Adipocyte (in vitro differentiated cells): Measurements from ENCODE around the gene EYA4.
A peak's percentile ranks its signal among the peaks of the same experiment; 100 is the strongest.
"Not testable (repeated sequence)": the region's sequence is repeated elsewhere in the genome, so short reads cannot be mapped to it uniquely, and the experiment has no call there.

ENCODE experiments used
- DNase-seq: peaks from one replicate; pipeline ENCODE4 v3.0.0-alpha.2; 2015; ENCODE audit warnings: low read depth
- H3K27me3 ChIP-seq: replicated peaks from 2 replicates; pipeline ENCODE4 v1.7.0; 2013; ENCODE audit warnings: mild to moderate bottlenecking, low read length, moderate library complexity; ENCODE audit not compliant: control insufficient read depth, insufficient read depth
- H3K36me3 ChIP-seq: 2 replicates; pipeline ENCODE4 v1.7.0; 2013; ENCODE audit warnings: low read length, mild to moderate bottlenecking, moderate library complexity; ENCODE audit not compliant: control insufficient read depth, insufficient read depth, severe bottlenecking
- H3K4me1 ChIP-seq: 2 replicates; pipeline ENCODE4 v1.7.0; 2013; ENCODE audit warnings: mild to moderate bottlenecking, low read length, moderate library complexity; ENCODE audit not compliant: control insufficient read depth, insufficient read depth
- H3K4me3 ChIP-seq: 2 replicates; pipeline ENCODE4 v1.7.0; 2013; ENCODE audit warnings: mild to moderate bottlenecking, low read length, moderate library complexity
- H3K9ac ChIP-seq: 2 replicates; pipeline ENCODE4 v1.7.0; 2013; ENCODE audit warnings: mild to moderate bottlenecking, low read length, moderate library complexity
- H3K9me3 ChIP-seq: 2 replicates; pipeline ENCODE4 v1.7.0; 2013; ENCODE audit warnings: mild to moderate bottlenecking, low read length, moderate library complexity; ENCODE audit not compliant: control insufficient read depth

The EYA4 gene

DNA sequence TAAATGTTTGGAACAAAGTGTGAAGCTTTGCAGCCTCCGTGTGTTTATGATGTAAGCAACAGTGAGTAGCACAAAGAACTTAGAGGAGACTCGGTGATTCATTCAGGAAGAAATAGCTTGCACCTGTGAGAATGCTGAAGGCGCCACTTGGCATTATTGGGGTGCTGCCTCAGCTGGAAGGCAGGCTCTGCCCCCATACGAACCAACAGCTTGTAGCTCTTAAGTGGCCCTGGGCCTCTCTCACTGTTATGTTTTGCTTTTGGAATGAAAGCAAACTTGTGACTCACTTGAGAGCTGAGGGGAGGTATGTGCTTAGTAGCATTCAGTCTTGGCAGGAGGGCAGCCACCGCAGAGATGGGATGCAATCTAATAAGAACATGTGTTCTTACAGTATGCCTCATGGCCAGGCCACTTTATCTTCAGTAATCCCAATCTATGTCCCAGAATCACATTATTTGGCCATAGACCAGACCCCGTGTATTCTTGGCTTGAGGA is 310.7 kb downstream of the EYA4 start:
- H3K27me3 ChIP-seq = no peaks in the 10 kb centered on the region
- no peak overlapping the region for H3K4me3 ChIP-seq
- no peaks in the 10 kb centered on the region for H3K36me3 ChIP-seq
- H3K9ac ChIP-seq = no peak overlapping the region
- H3K4me1 ChIP-seq = peaks cover 17% of the 10 kb centered on the region
- peak; percentile 96 for DNase-seq
- H3K9me3 ChIP-seq = no peaks in the 10 kb centered on the region

GRCh38 chr6:133553652-133554051 is 312.5 kb downstream of the EYA4 start:
- H3K27me3 ChIP-seq = no peaks in the 10 kb centered on the region
- H3K4me1 ChIP-seq = peaks cover 17% of the 10 kb centered on the region
- no peak overlapping the region for H3K4me3 ChIP-seq
- no peak overlapping the region for H3K9ac ChIP-seq
- no peaks in the 10 kb centered on the region for H3K36me3 ChIP-seq
- peaks cover 2% of the 10 kb centered on the region for H3K9me3 ChIP-seq
- DNase-seq = peak; percentile 89

- peaks cover 17% of the 10 kb centered on the region for H3K4me1 ChIP-seq
- H3K9me3 ChIP-seq, H3K36me3 ChIP-seq, H3K4me3 ChIP-seq, H3K27me3 ChIP-seq, DNase-seq, H3K9ac ChIP-seq: not testable (repeated sequence)
These were observed 313.0 kb downstream of the EYA4 start for GRCh38 chr6:133554121-133554520.

GRCh38 chr6:133555685-133556084 is 314.5 kb downstream of the EYA4 start:
- no peak overlapping the region for H3K9ac ChIP-seq
- H3K4me1 ChIP-seq = peaks cover 17% of the 10 kb centered on the region
- H3K4me3 ChIP-seq = no peak overlapping the region
- H3K9me3 ChIP-seq = peaks cover 22% of the 10 kb centered on the region
- H3K27me3 ChIP-seq = no peaks in the 10 kb centered on the region
- no peaks in the 10 kb centered on the region for H3K36me3 ChIP-seq
- DNase-seq = no peak

DNA sequence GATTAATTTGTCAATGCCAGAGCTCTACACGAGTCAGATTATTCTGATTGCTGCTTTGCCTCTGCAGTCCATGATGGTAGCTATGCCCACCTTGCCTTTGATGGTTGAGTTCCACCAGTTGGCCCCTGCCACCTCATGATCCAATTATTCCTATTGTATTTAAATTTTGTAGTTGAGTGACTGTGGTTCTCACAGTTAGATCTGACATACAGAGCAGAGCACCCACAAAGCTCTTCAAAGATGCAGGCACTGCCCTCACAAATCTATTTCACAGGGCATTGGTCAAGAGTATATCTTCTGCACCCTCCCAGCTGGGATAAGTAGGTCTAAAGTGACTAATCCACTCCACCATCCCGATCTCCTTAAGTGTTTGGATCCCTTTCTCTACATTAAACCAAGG is 318.8 kb downstream of the EYA4 start:
- H3K9ac ChIP-seq = no peak overlapping the region
- peak overlapping the region; percentile 29 for H3K4me3 ChIP-seq
- no peaks in the 10 kb centered on the region for H3K4me1 ChIP-seq
- no peak for DNase-seq
- no peaks in the 10 kb centered on the region for H3K27me3 ChIP-seq
- peaks cover 25% of the 10 kb centered on the region for H3K9me3 ChIP-seq
- no peaks in the 10 kb centered on the region for H3K36me3 ChIP-seq

GRCh38 chr6:133567636-133568035 is 326.5 kb downstream of the EYA4 start:
- Histone ChIP-seq H3K9ac (peak overlapping the region; percentile 83), H3K36me3 (no peaks in the 10 kb centered on the region), H3K4me3 (no peak overlapping the region), H3K4me1 (peaks cover 22% of the 10 kb centered on the region), H3K27me3 (no peaks in the 10 kb centered on the region), H3K9me3 (no peaks in the 10 kb centered on the region)
- DNase-seq = peak; percentile 43

DNA sequence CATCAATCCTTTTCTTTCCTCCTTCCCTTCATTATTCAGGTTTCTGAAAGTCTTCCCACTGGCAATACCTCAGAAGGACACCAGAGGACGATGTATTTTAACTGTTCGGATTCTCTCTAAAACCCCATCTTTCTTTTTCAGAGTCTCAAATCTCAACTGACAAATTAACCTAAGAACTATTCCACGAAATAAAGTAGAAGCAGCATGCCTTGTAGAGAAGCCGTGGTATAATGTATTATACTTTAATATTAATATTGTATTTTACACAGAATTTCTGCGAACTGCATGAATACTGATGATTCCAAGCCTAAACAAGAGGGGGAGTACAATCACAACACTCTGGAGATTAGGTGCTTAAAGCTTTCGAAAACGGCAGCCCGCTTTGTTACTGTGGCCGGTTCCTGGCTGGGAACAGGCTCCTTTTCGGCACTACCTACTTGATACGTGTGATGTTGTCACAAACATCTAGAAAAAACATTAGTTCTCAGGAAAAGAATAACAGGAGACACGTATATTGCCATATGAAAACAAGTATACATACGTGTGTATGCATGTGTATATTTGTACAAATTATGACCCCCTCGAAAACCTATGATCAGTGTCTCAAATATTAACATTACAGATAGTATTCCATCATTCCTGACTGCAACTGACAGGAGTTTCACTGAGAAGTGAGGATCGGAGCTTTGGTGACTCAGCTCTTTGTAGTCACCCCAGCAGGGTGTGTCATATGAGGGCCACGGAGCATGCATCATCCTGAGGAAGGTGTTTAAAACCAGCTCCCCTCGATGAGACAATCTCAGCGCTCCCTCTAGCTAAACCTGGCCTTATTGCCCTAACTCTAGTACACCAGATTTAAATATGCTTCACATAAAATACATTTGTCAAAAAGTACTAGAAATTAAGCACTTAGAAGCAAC is 328.1 kb downstream of the EYA4 start:
- peak; percentile 89 for DNase-seq
- Histone ChIP-seq H3K4me3 (peak overlapping the region; percentile 71), H3K4me1 (peaks cover 26% of the 10 kb centered on the region)

DNA sequence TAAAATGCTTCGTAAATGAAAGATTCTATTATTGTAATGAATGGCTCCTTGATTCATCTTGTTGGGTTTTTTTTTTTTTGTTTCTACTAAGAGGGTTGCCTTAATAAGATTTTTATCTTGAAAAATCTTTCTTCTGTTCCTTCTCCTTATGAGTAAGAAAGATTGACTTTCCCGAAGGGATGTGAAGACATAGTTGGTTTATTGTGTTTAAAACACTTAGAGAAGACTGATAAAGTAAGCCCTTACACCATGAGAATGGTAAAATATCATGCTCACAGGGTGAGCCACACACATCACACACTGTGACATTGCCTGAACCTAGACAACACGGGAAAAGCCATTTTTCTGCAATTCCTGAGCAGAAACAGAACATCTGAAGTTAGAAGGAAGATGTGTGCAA is 330.5 kb downstream of the EYA4 start:
- no peaks in the 10 kb centered on the region for H3K36me3 ChIP-seq
- DNase-seq = no peak

More for the DNA sequence above, 328.1 kb downstream of the EYA4 start:
- Histone ChIP-seq H3K9ac (peak overlapping the region; percentile 83), H3K27me3 (no peaks in the 10 kb centered on the region), H3K9me3 (no peaks in the 10 kb centered on the region), H3K36me3 (no peaks in the 10 kb centered on the region)

GRCh38 chr6:133577851-133578250 is 336.7 kb downstream of the EYA4 start:
- Histone ChIP-seq H3K4me3 (no peak overlapping the region), H3K9me3 (peaks cover 5% of the 10 kb centered on the region), H3K9ac (no peak overlapping the region), H3K27me3 (no peaks in the 10 kb centered on the region), H3K4me1 (peaks cover 6% of the 10 kb centered on the region), H3K36me3 (no peaks in the 10 kb centered on the region)
- no peak for DNase-seq

More for the DNA sequence above, 330.5 kb downstream of the EYA4 start:
- H3K4me3 ChIP-seq = no peak overlapping the region
- peaks cover 28% of the 10 kb centered on the region for H3K4me1 ChIP-seq
- H3K9me3 ChIP-seq = no peaks in the 10 kb centered on the region
- H3K27me3 ChIP-seq = no peaks in the 10 kb centered on the region
- H3K9ac ChIP-seq = no peak overlapping the region
